Neural cell (in vitro differentiated cells): ENCODE data around the gene GTPBP1.

Source experiments
- EP300 ChIP-seq: fragments of 450-650 bp; conservative IDR thresholded peaks from 2 replicates; pipeline ENCODE4 v1.6.1; 2014; ENCODE audit warnings: antibody characterized with exemption, mild to moderate bottlenecking, moderate library complexity; ENCODE audit not compliant: poor library complexity, severe bottlenecking
- EZH2 ChIP-seq: fragments of 200-600, 300-800 bp; shearing (Covaris generic), sonication (generic); IDR thresholded peaks from 2 replicates; pipeline ENCODE4 v1.6.1; 2014; ENCODE audit warnings: antibody characterized with exemption, low read length, borderline replicate concordance, mild to moderate bottlenecking; ENCODE audit not compliant: insufficient read depth, poor library complexity, severe bottlenecking
- MXI1 ChIP-seq: fragments of 450-650 bp; conservative IDR thresholded peaks from 2 replicates; pipeline ENCODE4 v1.6.1; 2014; ENCODE audit warnings: antibody characterized with exemption, mild to moderate bottlenecking; ENCODE audit not compliant: poor library complexity, severe bottlenecking
- POLR2AphosphoS5 ChIP-seq: IDR thresholded peaks from 2 replicates; pipeline ENCODE4 v1.6.1; 2012
- RAD21 ChIP-seq: fragments of 450-650 bp; conservative IDR thresholded peaks from 2 replicates; pipeline ENCODE4 v1.6.1; 2014; ENCODE audit warnings: antibody characterized with exemption, mild to moderate bottlenecking, moderate library complexity
- TAF1 ChIP-seq: IDR thresholded peaks from 2 replicates; pipeline ENCODE4 v1.6.1; 2012; ENCODE audit warnings: low read depth
- TF ChIP-seq, protein P1 (sequence below): fragments of 450-650 bp; IDR thresholded peaks from 2 replicates; pipeline ENCODE4 v1.5.1; 2014; ENCODE audit warnings: antibody characterized with exemption, mild to moderate bottlenecking, moderate library complexity; ENCODE audit not compliant: poor library complexity, severe bottlenecking

GRCh38 chr22:38766076-38766777 lies 60.5 kb downstream of the GTPBP1 start:
- TF ChIP-seq, protein P1, sequence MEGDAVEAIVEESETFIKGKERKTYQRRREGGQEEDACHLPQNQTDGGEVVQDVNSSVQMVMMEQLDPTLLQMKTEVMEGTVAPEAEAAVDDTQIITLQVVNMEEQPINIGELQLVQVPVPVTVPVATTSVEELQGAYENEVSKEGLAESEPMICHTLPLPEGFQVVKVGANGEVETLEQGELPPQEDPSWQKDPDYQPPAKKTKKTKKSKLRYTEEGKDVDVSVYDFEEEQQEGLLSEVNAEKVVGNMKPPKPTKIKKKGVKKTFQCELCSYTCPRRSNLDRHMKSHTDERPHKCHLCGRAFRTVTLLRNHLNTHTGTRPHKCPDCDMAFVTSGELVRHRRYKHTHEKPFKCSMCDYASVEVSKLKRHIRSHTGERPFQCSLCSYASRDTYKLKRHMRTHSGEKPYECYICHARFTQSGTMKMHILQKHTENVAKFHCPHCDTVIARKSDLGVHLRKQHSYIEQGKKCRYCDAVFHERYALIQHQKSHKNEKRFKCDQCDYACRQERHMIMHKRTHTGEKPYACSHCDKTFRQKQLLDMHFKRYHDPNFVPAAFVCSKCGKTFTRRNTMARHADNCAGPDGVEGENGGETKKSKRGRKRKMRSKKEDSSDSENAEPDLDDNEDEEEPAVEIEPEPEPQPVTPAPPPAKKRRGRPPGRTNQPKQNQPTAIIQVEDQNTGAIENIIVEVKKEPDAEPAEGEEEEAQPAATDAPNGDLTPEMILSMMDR, result peak; percentile 56
- TF ChIP-seq MXI1 (no peak), TAF1 (no peak), EZH2 (no peak), RAD21 (no peak), POLR2AphosphoS5 (no peak), EP300 (no peak)
